HCT116 (cell line): ENCODE data around the gene ICAM4. TPM values are rescaled to one million over a fixed set of nuclear protein-coding genes. Genes with fewer than 3 reads are reported as not detected.

Source experiments
- CBX3 ChIP-seq: IDR thresholded peaks from 2 replicates; pipeline ENCODE4 v1.6.1; 2012; ENCODE audit warnings: low read depth
- EGR1 ChIP-seq: IDR thresholded peaks from 2 replicates; pipeline ENCODE4 v1.6.1; 2012; ENCODE audit warnings: low read depth
- ELF1 ChIP-seq: IDR thresholded peaks from 2 replicates; pipeline ENCODE4 v1.6.1; 2012; ENCODE audit warnings: low read depth, borderline replicate concordance
- FOSL1 ChIP-seq: IDR thresholded peaks from 2 replicates; pipeline ENCODE4 v1.6.1; 2012; ENCODE audit warnings: low read depth
- POLR2AphosphoS5 ChIP-seq: IDR thresholded peaks from 2 replicates; pipeline ENCODE4 v1.6.1; 2011; ENCODE audit warnings: mild to moderate bottlenecking, low read depth, low read length, moderate library complexity
- RAD21 ChIP-seq: IDR thresholded peaks from 2 replicates; pipeline ENCODE4 v1.6.1; 2012; ENCODE audit warnings: low read depth, mild to moderate bottlenecking
- SP1 ChIP-seq: IDR thresholded peaks from 2 replicates; pipeline ENCODE4 v1.6.1; 2012; ENCODE audit warnings: low read depth
- SRF ChIP-seq: IDR thresholded peaks from 2 replicates; pipeline ENCODE4 v1.6.1; 2012; ENCODE audit warnings: low read depth
- TCF7L2 ChIP-seq: IDR thresholded peaks from 2 replicates; pipeline ENCODE4 v1.7.0; 2011; ENCODE audit warnings: borderline replicate concordance, inconsistent platforms; ENCODE audit not compliant: insufficient read depth, insufficient read length; ENCODE audit errors: extremely low read depth
- YY1 ChIP-seq: IDR thresholded peaks from 2 replicates; pipeline ENCODE4 v1.6.1; 2011; ENCODE audit warnings: low read length, low read depth, moderate library complexity, mild to moderate bottlenecking; ENCODE audit not compliant: insufficient replicate concordance; ENCODE audit errors: extremely low read depth
- ZFX ChIP-seq: fragments of 450-650 bp; IDR thresholded peaks from 2 replicates; pipeline ENCODE4 v1.6.1; 2017
- total RNA-seq: library from RNA; stranded (reverse); gene quantifications from one replicate; pipeline ENCODE4 v1.2.1, GENCODE V29; 2021; ENCODE audit not compliant: unreplicated experiment
- TF ChIP-seq, protein P1 (sequence below): IDR thresholded peaks from 2 replicates; pipeline ENCODE4 v1.6.1; 2012; ENCODE audit warnings: low read depth
- TF ChIP-seq, protein P2 (sequence below): IDR thresholded peaks from 2 replicates; pipeline ENCODE4 v1.6.1; 2012
- TF ChIP-seq, protein P3 (sequence below), 3 experiments: fragments of 200-600 bp in 1 of 3; sonication (generic) in 1 of 3; IDR thresholded peaks in 2 of 3; conservative IDR thresholded peaks in 1 of 3; 2 replicates each; pipeline ENCODE4 v1.5.1; 2012 to 2017; ENCODE audit warnings: low read depth in 2 of 3, low read length in 2 of 3, antibody characterized with exemption in 1 of 3, borderline replicate concordance in 1 of 3, control low read depth in 1 of 3, mild to moderate bottlenecking in 1 of 3, mixed read lengths in 1 of 3, mixed run types in 1 of 3, moderate library complexity in 1 of 3; ENCODE audit not compliant: insufficient read depth in 1 of 3

The ICAM4 gene
- total RNA-seq, 1 experiment from 2014 or later = not detected

DNA sequence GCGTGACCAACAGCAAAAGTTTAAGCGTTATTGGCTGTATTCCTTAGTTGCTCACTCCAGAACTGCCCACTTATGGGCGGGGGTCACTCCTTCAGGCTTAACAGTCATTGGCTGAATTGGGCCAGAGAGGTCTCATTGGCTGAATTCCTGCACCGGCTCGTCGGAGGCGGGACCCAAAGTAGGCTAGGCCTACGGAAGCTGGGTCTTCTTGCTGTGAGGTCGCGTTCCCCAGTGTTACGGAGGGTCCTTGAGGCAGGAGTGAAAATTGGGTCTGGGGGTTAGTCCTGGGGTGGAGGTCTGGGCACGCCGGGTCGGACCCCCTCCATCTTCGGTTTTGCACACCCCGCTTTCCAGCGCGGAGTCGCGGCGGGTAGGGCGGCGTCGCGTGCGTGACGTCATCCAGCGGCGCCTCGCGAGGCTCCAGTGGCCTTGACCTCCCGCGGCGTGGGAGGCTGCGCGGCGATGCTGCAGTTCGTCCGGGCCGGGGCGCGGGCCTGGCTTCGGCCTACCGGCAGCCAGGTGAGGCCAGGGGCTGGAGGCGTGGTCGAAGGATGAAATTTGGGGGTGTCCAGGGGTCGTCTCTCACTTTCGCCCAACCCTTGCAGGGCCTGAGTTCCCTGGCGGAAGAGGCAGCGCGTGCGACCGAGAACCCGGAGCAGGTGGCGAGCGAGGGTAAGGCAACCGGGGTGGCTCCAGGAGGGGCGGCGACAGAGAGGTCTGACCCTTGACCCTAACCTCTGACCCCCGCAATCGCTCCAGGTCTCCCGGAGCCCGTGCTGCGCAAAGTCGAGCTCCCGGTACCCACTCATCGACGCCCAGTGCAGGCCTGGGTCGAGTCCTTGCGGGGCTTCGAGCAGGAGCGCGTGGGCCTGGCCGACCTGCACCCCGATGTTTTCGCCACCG, 34.7 kb upstream of the ICAM4 start, which contains the start of gene MRPL4 (continued):
- TF ChIP-seq, protein P1, sequence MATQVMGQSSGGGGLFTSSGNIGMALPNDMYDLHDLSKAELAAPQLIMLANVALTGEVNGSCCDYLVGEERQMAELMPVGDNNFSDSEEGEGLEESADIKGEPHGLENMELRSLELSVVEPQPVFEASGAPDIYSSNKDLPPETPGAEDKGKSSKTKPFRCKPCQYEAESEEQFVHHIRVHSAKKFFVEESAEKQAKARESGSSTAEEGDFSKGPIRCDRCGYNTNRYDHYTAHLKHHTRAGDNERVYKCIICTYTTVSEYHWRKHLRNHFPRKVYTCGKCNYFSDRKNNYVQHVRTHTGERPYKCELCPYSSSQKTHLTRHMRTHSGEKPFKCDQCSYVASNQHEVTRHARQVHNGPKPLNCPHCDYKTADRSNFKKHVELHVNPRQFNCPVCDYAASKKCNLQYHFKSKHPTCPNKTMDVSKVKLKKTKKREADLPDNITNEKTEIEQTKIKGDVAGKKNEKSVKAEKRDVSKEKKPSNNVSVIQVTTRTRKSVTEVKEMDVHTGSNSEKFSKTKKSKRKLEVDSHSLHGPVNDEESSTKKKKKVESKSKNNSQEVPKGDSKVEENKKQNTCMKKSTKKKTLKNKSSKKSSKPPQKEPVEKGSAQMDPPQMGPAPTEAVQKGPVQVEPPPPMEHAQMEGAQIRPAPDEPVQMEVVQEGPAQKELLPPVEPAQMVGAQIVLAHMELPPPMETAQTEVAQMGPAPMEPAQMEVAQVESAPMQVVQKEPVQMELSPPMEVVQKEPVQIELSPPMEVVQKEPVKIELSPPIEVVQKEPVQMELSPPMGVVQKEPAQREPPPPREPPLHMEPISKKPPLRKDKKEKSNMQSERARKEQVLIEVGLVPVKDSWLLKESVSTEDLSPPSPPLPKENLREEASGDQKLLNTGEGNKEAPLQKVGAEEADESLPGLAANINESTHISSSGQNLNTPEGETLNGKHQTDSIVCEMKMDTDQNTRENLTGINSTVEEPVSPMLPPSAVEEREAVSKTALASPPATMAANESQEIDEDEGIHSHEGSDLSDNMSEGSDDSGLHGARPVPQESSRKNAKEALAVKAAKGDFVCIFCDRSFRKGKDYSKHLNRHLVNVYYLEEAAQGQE = no peak
- peak; percentile 84 for TF ChIP-seq EGR1
- TF ChIP-seq RAD21 = no peak
- TF ChIP-seq FOSL1 = no peak
- TF ChIP-seq, protein P2, sequence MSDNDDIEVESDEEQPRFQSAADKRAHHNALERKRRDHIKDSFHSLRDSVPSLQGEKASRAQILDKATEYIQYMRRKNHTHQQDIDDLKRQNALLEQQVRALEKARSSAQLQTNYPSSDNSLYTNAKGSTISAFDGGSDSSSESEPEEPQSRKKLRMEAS = peak; percentile 97
- TF ChIP-seq SRF = peak; percentile 94
- TF ChIP-seq POLR2AphosphoS5 = peak; percentile 67
- TF ChIP-seq CBX3 = peak; percentile 76; the same call in 1 of the 2 replicates
- peak; percentile 29 for TF ChIP-seq TCF7L2
- TF ChIP-seq YY1 = peak; percentile 32
- peak; percentile 88 for TF ChIP-seq SP1
- peak; percentile 93; the same call in 1 of the 2 replicates for TF ChIP-seq ZFX
- no peak; the same call in 1 of the 2 replicates for TF ChIP-seq ELF1
- TF ChIP-seq, protein P3, sequence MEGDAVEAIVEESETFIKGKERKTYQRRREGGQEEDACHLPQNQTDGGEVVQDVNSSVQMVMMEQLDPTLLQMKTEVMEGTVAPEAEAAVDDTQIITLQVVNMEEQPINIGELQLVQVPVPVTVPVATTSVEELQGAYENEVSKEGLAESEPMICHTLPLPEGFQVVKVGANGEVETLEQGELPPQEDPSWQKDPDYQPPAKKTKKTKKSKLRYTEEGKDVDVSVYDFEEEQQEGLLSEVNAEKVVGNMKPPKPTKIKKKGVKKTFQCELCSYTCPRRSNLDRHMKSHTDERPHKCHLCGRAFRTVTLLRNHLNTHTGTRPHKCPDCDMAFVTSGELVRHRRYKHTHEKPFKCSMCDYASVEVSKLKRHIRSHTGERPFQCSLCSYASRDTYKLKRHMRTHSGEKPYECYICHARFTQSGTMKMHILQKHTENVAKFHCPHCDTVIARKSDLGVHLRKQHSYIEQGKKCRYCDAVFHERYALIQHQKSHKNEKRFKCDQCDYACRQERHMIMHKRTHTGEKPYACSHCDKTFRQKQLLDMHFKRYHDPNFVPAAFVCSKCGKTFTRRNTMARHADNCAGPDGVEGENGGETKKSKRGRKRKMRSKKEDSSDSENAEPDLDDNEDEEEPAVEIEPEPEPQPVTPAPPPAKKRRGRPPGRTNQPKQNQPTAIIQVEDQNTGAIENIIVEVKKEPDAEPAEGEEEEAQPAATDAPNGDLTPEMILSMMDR (IDR thresholded peaks at IDR 0.05 in 2 of 3, conservative IDR thresholded peaks at IDR 0.05 in 1 of 3; ENCODE audit: borderline replicate concordance in 1 of 3, insufficient read depth in 1 of 3, low read depth in 2 of 3, low read length in 2 of 3) = no peak
